NCI-H748 treated with DMSO at 0.1 percent for 48 hours (cell line): ENCODE results near the gene ANAPC2.
"Not testable (repeated sequence)": the region's sequence is repeated elsewhere in the genome, so short reads cannot be mapped to it uniquely, and the experiment has no call there.

Experiments
- DNase-seq: peaks from one replicate; lab custom pipeline; 2025; lab: John Stamatoyannopoulos, UW

Gene ANAPC2

GRCh38 chr9:137145731-137146526 lies 42.4 kb downstream of the ANAPC2 start:
- no peak for DNase-seq

- DNase-seq: no peak
These were observed 44.9 kb downstream of the ANAPC2 start for GRCh38 chr9:137143459-137143858.

GRCh38 chr9:137141976-137142936 lies 46.1 kb downstream of the ANAPC2 start:
- no peak for DNase-seq

GRCh38 chr9:137141050-137141810 lies 47.1 kb downstream of the ANAPC2 start:
- DNase-seq: no peak

- DNase-seq: no peak
These were observed 48.0 kb downstream of the ANAPC2 start for GRCh38 chr9:137140151-137141012.

- no peak for DNase-seq
These were observed 48.8 kb downstream of the ANAPC2 start for GRCh38 chr9:137139468-137140150.

- no peak for DNase-seq
These were observed 49.5 kb downstream of the ANAPC2 start, which contains the start of gene GRIN1 for GRCh38 chr9:137138722-137139467. GRIN1 (plus strand) TSS chr9:137139154; CDS start chr9:137139487, 333 bp downstream.

GRCh38 chr9:137138058-137138721 lies 50.2 kb downstream of the ANAPC2 start:
- DNase-seq: no peak

- DNase-seq: no peak
These were observed 51.3 kb downstream of the ANAPC2 start for GRCh38 chr9:137136881-137137607.

- no peak for DNase-seq
These were observed 52.0 kb downstream of the ANAPC2 start for GRCh38 chr9:137136261-137136880.

- DNase-seq: not testable (repeated sequence)
These were observed 53.2 kb downstream of the ANAPC2 start for GRCh38 chr9:137135154-137135553.

GRCh38 chr9:137134191-137134590 lies 54.2 kb downstream of the ANAPC2 start:
- no peak for DNase-seq

GRCh38 chr9:137130176-137130755 lies 58.1 kb downstream of the ANAPC2 start:
- DNase-seq: no peak

- DNase-seq: peak; percentile 85
These were observed 58.7 kb downstream of the ANAPC2 start for GRCh38 chr9:137129456-137130175.

- DNase-seq: no peak
These were observed 59.4 kb downstream of the ANAPC2 start for GRCh38 chr9:137128862-137129455.

- DNase-seq: no peak
These were observed 60.0 kb downstream of the ANAPC2 start for GRCh38 chr9:137128158-137128861.
